Uterine smooth muscle cell (primary cell): Measurements from ENCODE around the gene SLX1A. TPM values are rescaled to one million over a fixed set of nuclear protein-coding genes. Genes with fewer than 3 reads are reported as not detected.

Source experiments
- total RNA-seq: library from RNA; depleted of rRNA; stranded (reverse); fragments of >200 nt; gene quantifications from 2 replicates; pipeline ENCODE4 v1.2.3, GENCODE V29; 2014

The SLX1A gene
- total RNA-seq, result 19.5 and 27.0 TPM in 2 replicates

DNA sequence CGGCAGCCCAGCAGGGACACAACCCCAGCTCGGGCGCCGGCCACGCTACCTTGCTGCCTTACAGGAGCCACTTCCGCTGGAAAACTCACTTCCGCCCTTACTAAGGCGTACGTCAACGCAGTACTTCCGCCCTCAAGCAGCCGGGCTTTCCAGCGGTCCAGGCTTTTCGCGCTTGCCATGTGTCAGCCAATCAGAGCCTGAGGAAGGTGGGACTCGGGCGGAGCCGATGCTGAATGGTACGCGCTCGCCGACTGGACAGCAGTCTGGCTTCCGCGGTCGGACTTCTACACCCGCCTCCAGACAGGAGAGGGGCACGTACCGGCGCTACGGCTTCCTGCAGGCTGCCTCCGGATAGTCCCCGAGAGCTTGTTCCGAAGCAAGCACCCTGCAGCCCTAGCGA lies at the start of gene SLX1A, which contains the start of gene BOLA2B:
TSS of gene SLX1A (plus strand) at position 261 of the 400 bp plus-strand sequence. CDS start 210 bp downstream, outside the sequence.
TSS of gene BOLA2B (minus strand) at position 52 of the 400 bp plus-strand sequence. CDS start 71 bp downstream, outside the sequence.

DNA sequence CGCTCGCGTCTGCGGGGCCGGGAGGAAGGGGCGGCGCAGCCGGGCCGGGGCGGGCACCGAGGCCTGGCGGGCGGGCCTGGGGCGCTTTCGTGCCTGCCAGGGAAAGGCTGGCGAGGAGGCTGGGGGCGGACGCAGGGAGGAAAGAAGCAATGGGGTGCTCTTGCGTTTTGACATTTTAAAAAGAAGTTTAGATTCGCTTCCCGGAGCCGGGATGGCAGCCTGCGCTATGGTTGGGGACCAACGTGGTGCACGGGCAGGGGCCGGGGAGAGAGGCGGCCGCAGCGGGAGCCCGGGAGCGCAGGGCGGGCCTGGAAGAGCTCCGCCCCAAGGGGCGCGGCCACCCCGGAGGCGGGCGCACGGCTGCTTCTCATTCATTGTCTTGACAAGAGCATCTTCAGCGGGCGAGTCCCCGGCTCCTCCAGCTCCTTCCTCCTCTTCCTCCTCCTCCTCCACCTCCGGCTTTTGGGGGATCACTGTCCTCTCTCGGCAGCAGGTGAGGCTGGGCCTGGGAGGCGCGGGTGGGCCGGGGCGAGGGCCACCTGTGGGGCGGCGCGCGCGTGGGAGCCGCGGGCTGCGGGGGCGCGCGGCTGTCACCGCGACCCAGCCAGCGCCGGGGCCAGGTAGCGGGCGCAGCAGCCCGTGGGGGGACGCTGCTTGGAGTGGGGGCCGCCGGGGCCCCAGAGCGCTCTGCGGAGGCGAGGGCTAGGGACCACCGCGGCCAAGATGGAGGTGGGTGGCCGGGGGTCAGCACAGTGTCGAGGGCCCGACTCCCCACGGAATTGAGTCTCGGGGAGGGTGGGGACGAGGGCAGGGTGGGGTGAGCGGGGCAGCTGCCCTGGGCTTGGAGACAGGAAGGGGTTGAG lies 10.2 kb upstream of the SLX1A start, which contains the start of gene CORO1A:
TSS of gene CORO1A (plus strand) at position 370 of the 863 bp plus-strand sequence. CDS start 1,608 bp downstream, outside the sequence.

DNA sequence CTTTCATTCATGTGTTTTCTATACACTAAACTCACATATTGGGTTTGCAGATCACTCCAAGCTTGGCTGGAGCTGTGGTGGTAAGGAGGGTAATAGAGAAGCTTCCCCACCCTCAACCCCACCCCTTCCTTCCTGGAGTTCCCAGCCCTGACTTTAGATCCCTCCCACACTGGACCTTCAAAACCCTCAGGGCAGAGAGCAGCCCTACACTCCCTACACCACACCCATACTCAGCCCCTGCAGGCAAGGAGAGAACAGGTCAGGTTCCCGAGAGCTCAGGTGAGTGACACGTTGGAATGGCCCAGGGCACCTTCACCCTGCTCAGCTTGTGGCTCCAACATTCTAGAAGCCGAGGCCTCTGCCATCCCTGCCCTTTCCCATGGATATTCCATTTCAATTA lies 5.4 kb downstream of the SLX1A start, which contains the start of gene SULT1A3:
TSS of gene SULT1A3 (plus strand) at position 207 of the 400 bp plus-strand sequence. CDS start 1,474 bp downstream, outside the sequence.

Other genes with a start within 250 kb of the SLX1A start
- 49.6 and 86.6 TPM in 2 replicates for gene TMEM219, start 231.8 kb upstream of the SLX1A start, total RNA-seq
- 56.2 and 62.0 TPM in 2 replicates for gene TAOK2, start 220.0 kb upstream of the SLX1A start, total RNA-seq
- 9.0 and 15.5 TPM in 2 replicates for gene HIRIP3, start 198.3 kb upstream of the SLX1A start, total RNA-seq
- gene INO80E, start 197.6 kb upstream of the SLX1A start, total RNA-seq, result 17.2 and 47.3 TPM in 2 replicates
- 0.22 and 0.62 TPM in 2 replicates for gene DOC2A, start 182.8 kb upstream of the SLX1A start, total RNA-seq
- gene C16orf92, start 170.7 kb upstream of the SLX1A start, total RNA-seq, result not detected in 2 replicates
- gene TLCD3B, start 162.6 kb upstream of the SLX1A start, total RNA-seq, result 0.22 TPM in 1 of 2 replicates, not detected in the other
- 528 and 721 TPM in 2 replicates for gene ALDOA, start 128.1 kb upstream of the SLX1A start, total RNA-seq
- gene PPP4C, start 117.9 kb upstream of the SLX1A start, total RNA-seq, result 226 and 306 TPM in 2 replicates
- gene TBX6, start 102.0 kb upstream of the SLX1A start, total RNA-seq, result 0.11 and 0.12 TPM in 2 replicates
- 4.6 and 5.5 TPM in 2 replicates for gene YPEL3, start 97.7 kb upstream of the SLX1A start, total RNA-seq
- 0.55 and 1.1 TPM in 2 replicates for gene GDPD3, start 80.3 kb upstream of the SLX1A start, total RNA-seq
- gene MAPK3, start 70.7 kb upstream of the SLX1A start, total RNA-seq, result 28.6 and 32.9 TPM in 2 replicates
- gene CORO1A, start 10.3 kb upstream of the SLX1A start, total RNA-seq, result 2.7 and 2.9 TPM in 2 replicates
- 67.1 and 198 TPM in 2 replicates for gene BOLA2B, start 209 bp upstream of the SLX1A start, total RNA-seq
- 3.4 and 4.5 TPM in 2 replicates for gene SULT1A3, start 5.4 kb downstream of the SLX1A start, total RNA-seq
- 0.33 and 0.75 TPM in 2 replicates for gene NPIPB13, start 54.6 kb downstream of the SLX1A start, total RNA-seq
- gene CD2BP2, start 161.4 kb downstream of the SLX1A start, total RNA-seq, result 37.9 and 41.6 TPM in 2 replicates
- 34.7 and 40.4 TPM in 2 replicates for gene TBC1D10B, start 176.6 kb downstream of the SLX1A start, total RNA-seq
- 0.75 TPM in 1 of 2 replicates, not detected in the other for gene MYL11, start 180.9 kb downstream of the SLX1A start, total RNA-seq
- gene SEPTIN1, start 188.7 kb downstream of the SLX1A start, total RNA-seq, result 0.25 TPM in 1 of 2 replicates, not detected in the other
- gene ZNF48, start 201.5 kb downstream of the SLX1A start, total RNA-seq, result 6.0 and 8.2 TPM in 2 replicates
- gene ZNF771, start 213.7 kb downstream of the SLX1A start, total RNA-seq, result 14.2 and 17.1 TPM in 2 replicates
- 12.9 and 25.0 TPM in 2 replicates for gene DCTPP1, start 236.2 kb downstream of the SLX1A start, total RNA-seq